SU-DHL-6 (cell line): ENCODE data around the gene TMEM174.

Experiments used
- H2AFZ ChIP-seq: fragments of 200-600 bp; sonication (generic); 2 replicates; pipeline ENCODE4 v1.6.1; 2014; ENCODE audit warnings: low read depth, mild to moderate bottlenecking, moderate library complexity, mixed read lengths, antibody characterized with exemption, low read length; ENCODE audit not compliant: severe bottlenecking
- H3F3A ChIP-seq: fragments of 200-600 bp; shearing (Covaris generic); 2 replicates; pipeline ENCODE4 v1.6.0; 2016; ENCODE audit warnings: antibody characterized with exemption, mild to moderate bottlenecking; ENCODE audit not compliant: insufficient read depth
- H3K27ac ChIP-seq: fragments of 200-600 bp; sonication (generic); 2 replicates; pipeline ENCODE4 v1.5.1; 2016; ENCODE audit warnings: low read depth, mild to moderate bottlenecking, low read length, moderate library complexity, mixed read lengths
- H3K27me3 ChIP-seq: fragments of 200-600 bp; sonication (generic), shearing (Covaris generic); 2 replicates; pipeline ENCODE4 v1.6.0; 2014; ENCODE audit warnings: mild to moderate bottlenecking, low read length
- H3K36me3 ChIP-seq: fragments of 200-600 bp; sonication (generic); 2 replicates; pipeline ENCODE4 v1.6.1; 2014; ENCODE audit warnings: mild to moderate bottlenecking, low read length, mixed read lengths
- H3K4me2 ChIP-seq: fragments of 300-600, 200-600 bp; shearing (Covaris generic), sonication (generic); 2 replicates; pipeline ENCODE4 v1.6.0; 2014; ENCODE audit warnings: low read length, low read depth, mild to moderate bottlenecking; ENCODE audit not compliant: poor library complexity, severe bottlenecking
- H3K4me3 ChIP-seq: fragments of 200-600 bp; sonication (generic); 2 replicates; pipeline ENCODE4 v1.5.1; 2014; ENCODE audit warnings: antibody characterized with exemption, low read length, mild to moderate bottlenecking, mixed read lengths; ENCODE audit not compliant: insufficient read depth, poor library complexity, severe bottlenecking
- H3K79me2 ChIP-seq: fragments of 200-600 bp; sonication (generic); 2 replicates; pipeline ENCODE4 v1.6.1; 2014; ENCODE audit warnings: mild to moderate bottlenecking, low read length, moderate library complexity; ENCODE audit not compliant: insufficient read depth
- H3K9ac ChIP-seq: fragments of 200-600 bp; sonication (generic); 2 replicates; pipeline ENCODE4 v1.7.0; 2014; ENCODE audit warnings: mild to moderate bottlenecking, low read length
- H3K9me2 ChIP-seq: fragments of 200-600 bp; sonication (generic); replicated peaks from 2 replicates; pipeline ENCODE4 v1.6.1; 2014; ENCODE audit warnings: low read length; ENCODE audit not compliant: insufficient read depth
- H3K9me3 ChIP-seq: fragments of 200-600 bp; sonication (generic); 2 replicates; pipeline ENCODE4 v1.6.1; 2014; ENCODE audit warnings: low read length, mixed read lengths; ENCODE audit not compliant: insufficient read depth
- H4K20me1 ChIP-seq: fragments of 200-600 bp; sonication (generic); 2 replicates; pipeline ENCODE4 v1.6.1; 2014; ENCODE audit warnings: low read depth, mild to moderate bottlenecking, antibody characterized with exemption, low read length, moderate library complexity, mixed read lengths
- CTCF ChIP-seq: fragments of 200-600 bp; sonication (generic); IDR thresholded peaks from one replicate; pipeline ENCODE4 v1.5.1; 2017; ENCODE audit warnings: antibody characterized with exemption, mild to moderate bottlenecking, low read length, moderate library complexity; ENCODE audit not compliant: insufficient read depth, poor library complexity, severe bottlenecking
- EZH2phosphoT487 ChIP-seq: fragments of 200-600 bp; sonication (generic), shearing (Covaris generic); conservative IDR thresholded peaks from 2 replicates; pipeline ENCODE4 v1.6.1; 2018; ENCODE audit warnings: mild to moderate bottlenecking, antibody characterized with exemption, low read length, moderate library complexity, mixed read lengths

TMEM174 gene

DNA sequence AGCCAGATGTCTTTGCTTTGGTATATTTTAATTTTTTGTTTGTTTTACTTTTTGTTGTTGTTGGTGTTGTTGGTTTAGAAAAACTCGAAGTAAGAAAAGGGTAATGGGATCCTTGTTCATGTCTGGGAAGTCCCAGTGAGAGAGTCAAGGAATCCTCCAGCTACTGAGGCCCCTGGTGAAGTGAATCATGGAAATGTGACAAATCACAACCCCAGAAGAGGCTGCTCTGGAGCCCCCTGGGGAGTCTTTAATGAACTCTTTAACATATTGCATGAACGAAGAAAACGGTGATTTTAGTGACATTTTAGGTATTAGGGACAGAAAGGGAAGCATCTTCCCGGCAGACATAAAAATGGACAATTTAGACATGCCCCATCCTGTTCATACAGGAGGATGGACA, 41.3 kb downstream of the TMEM174 start:
- Histone ChIP-seq H2AFZ (no peak overlapping the region), H3K27me3 (no peaks in the 10 kb centered on the region)
- TF ChIP-seq EZH2phosphoT487 (no peak), CTCF (no peak)

GRCh38 chr5:73214996-73215395, 42.0 kb downstream of the TMEM174 start:
- no peaks in the 10 kb centered on the region for H3K27me3 ChIP-seq
- no peak overlapping the region for H3K4me3 ChIP-seq
- H3K79me2 ChIP-seq, result no peaks in the 10 kb centered on the region
- no peak overlapping the region for H3K9ac ChIP-seq
- no peaks in the 10 kb centered on the region for H3K36me3 ChIP-seq
- no peaks in the 10 kb centered on the region for H4K20me1 ChIP-seq
- H3K4me2 ChIP-seq, result no peak overlapping the region
- no peaks in the 10 kb centered on the region for H3K9me3 ChIP-seq
- TF ChIP-seq CTCF (no peak), EZH2phosphoT487 (no peak)
- no peak overlapping the region for H2AFZ ChIP-seq
- H3K9me2 ChIP-seq, result no peaks in the 10 kb centered on the region
- H3K27ac ChIP-seq, result no peak overlapping the region
- no peaks in the 10 kb centered on the region for H3F3A ChIP-seq

More for the DNA sequence above, 41.3 kb downstream of the TMEM174 start:
- Histone ChIP-seq H3K79me2 (no peaks in the 10 kb centered on the region), H3K9me3 (no peaks in the 10 kb centered on the region), H3K9ac (no peak overlapping the region), H3K9me2 (no peaks in the 10 kb centered on the region), H4K20me1 (no peaks in the 10 kb centered on the region), H3K4me2 (no peak overlapping the region), H3F3A (no peaks in the 10 kb centered on the region), H3K27ac (no peak overlapping the region), H3K4me3 (no peak overlapping the region), H3K36me3 (no peaks in the 10 kb centered on the region)

GRCh38 chr5:73215531-73215890, 42.5 kb downstream of the TMEM174 start:
- Histone ChIP-seq H3K4me2 (no peak overlapping the region), H3K27ac (no peak overlapping the region), H2AFZ (no peak overlapping the region), H3F3A (no peaks in the 10 kb centered on the region), H3K9me2 (no peaks in the 10 kb centered on the region), H4K20me1 (0 out of 2 replicates have a peak, but pooled peaks cover under 1% of the 10 kb centered on the region), H3K4me3 (no peak overlapping the region), H3K79me2 (no peaks in the 10 kb centered on the region), H3K9me3 (no peaks in the 10 kb centered on the region), H3K9ac (no peak overlapping the region), H3K36me3 (no peaks in the 10 kb centered on the region), H3K27me3 (no peaks in the 10 kb centered on the region)
- TF ChIP-seq CTCF (no peak), EZH2phosphoT487 (no peak)
